ENCODE results near the gene ANKFN1.

The ANKFN1 gene

GRCh38 chr17:56291226-56291805 is 138.0 kb downstream of the ANKFN1 start:
- DNase-seq: no peak

- DNase-seq: no peak
Observed at GRCh38 chr17:56292010-56292409, 138.7 kb downstream of the ANKFN1 start.

GRCh38 chr17:56292578-56292977 is 139.3 kb downstream of the ANKFN1 start:
- DNase-seq: no peak

GRCh38 chr17:56297184-56297583 is 143.9 kb downstream of the ANKFN1 start:
- no peak for DNase-seq

- DNase-seq: no peak
Observed at GRCh38 chr17:56298846-56299245, 145.6 kb downstream of the ANKFN1 start.

- DNase-seq: no peak
Observed at GRCh38 chr17:56300144-56300543, 146.9 kb downstream of the ANKFN1 start.

- no peak for DNase-seq
Observed at GRCh38 chr17:56305007-56305406, 151.7 kb downstream of the ANKFN1 start.

DNA sequence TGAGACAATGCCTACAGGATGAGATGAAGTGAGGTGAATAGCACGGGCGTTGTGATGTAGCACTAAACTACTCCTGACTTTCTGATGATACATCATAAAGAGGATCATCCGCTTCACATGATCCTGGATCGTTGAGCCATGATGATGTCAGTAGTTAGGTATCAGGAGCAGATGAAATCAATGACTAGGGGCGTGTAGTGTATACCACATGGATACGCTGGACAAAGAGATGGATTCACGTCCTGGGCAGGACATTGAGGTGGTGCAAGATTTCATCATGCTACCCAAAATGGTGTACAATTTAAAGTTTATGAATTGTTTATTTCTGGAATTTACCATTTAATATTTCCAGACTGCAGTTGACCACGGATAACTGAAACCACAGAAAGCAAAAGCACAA is 156.6 kb downstream of the ANKFN1 start:
- no peak for DNase-seq

- DNase-seq: no peak
Observed at GRCh38 chr17:56310782-56311181, 157.5 kb downstream of the ANKFN1 start.

GRCh38 chr17:56313201-56313600 is 159.9 kb downstream of the ANKFN1 start:
- no peak for DNase-seq

DNA sequence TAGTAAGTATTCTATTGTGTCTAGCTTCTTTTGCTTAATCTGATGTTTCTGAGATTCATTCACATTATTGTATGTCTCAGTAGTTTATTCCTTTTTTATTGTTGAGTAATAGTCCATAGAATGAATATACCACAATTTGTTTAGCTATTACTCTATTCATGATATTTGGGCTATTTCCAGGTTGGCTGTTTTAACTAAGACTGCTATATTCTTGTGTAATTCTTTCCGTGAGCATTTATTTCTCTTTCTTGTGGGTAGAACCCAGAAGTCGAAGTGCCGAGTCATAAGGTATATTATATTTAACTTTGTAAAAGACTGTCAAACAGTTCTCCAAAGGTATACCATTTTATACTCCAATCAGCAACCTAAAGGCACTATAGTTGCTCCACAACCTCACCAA is 160.8 kb downstream of the ANKFN1 start:
- no peak for DNase-seq

- DNase-seq: no peak
Observed at GRCh38 chr17:56314984-56315602, 161.8 kb downstream of the ANKFN1 start.

DNA sequence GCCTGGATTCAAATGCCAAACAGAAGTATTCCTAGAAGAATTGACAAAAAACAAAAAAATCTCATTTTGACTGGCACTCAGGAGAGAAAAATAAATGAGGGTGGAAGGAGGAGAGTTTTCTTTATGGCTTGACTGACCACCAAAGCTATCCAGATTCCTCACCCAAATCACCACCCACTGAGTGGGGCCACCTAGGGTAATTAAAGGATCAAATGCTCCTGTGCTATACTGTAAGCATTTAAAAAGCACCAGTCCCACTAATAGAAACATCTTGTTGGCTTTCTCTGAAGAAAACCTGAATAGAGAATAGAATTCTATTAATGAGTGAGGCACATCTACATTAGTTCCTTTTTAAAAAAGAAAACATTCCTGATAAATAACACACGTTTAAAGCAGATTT is 163.3 kb downstream of the ANKFN1 start:
- no peak for DNase-seq

GRCh38 chr17:56317351-56318208 is 164.3 kb downstream of the ANKFN1 start:
- no peak for DNase-seq

DNA sequence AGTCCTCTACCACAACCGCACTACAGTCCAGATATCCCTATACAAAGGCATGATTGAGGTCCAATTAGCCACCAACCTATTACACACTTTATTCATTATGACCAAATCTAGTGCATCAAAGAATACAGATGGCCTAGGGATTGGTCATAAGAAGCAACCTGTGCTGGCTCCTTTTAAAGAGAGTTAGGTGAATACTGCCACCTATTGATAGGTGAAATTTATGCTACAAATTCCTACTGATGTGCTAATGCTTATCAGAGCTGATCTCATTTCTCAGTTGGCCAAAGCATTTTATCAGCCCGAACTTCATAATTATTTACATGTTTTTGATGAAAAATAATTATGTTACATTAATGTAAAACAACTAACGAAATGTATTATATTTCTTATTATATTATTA is 166.3 kb downstream of the ANKFN1 start:
- DNase-seq: peak; percentile 45

GRCh38 chr17:56320443-56320842 is 167.2 kb downstream of the ANKFN1 start:
- no peak for DNase-seq

DNA sequence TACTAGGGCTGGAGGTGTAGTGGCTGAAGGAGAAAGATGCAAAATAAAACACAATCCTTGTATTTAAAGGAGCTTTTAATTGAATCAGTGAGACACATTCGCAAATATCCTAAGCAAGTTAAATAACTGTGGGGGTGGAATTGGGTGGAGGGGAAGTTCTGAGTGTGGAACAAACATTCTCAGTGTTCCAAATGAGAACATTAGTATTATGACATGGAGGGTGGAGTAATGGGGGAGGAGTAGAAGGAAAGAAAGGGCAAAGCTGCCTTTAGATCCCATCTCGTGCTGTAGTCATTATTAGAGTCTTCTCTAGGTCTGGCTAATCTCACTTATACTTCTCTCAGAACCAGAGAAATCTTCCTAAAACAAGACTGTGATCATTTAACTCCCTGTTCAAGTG is 169.7 kb downstream of the ANKFN1 start:
- no peak for DNase-seq

DNA sequence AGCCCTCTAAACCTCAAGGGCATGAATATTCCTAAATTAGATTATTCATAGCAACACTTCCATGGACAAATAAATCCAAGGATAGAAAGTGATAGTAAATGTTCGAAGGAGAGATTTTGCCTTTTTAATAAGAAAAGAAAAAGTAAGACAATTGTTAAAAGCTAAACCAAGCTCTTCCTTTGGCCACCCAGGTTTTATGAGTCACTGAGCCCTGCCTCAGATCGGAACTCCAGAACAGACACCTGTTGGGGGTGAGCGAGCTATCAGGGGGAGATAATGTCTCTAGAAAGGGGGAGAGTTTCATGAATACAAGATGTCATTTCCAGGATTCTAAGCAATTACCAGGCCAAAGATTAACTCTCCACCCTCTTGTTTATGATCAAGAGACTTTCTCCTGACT is 171.4 kb downstream of the ANKFN1 start:
- no peak for DNase-seq

DNA sequence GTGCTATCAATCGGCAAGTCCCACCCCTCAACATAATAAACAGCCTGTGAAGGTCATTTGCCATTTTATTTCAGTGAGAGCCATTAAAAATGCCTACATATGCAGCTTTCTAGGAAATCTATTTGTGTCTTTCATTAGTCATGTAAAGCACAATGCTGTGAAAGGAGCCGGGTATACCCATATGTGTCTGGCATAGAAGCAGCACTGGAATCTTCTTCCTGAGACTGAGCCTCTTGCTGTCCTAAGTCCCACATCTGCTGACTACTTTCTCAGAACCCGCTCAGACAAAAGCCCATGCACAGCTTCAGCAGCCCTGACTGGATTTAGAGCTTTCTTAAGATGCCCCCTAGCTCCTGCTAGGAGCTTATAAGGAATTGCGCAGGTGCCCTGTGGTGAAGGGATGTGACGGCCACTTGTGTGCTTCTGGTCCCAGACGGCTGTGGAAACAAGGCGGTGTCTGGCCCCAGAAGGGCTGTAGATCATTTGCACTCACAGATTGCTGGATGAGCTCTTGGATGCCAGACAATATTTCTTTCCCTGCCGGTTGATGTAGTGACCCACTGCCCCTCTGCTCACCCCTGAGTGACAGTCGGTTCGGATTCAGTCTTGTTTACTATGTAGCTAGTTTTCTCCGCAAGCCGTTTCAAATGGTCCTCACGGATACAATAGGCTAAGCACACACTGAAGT is 172.2 kb downstream of the ANKFN1 start:
- no peak for DNase-seq

DNA sequence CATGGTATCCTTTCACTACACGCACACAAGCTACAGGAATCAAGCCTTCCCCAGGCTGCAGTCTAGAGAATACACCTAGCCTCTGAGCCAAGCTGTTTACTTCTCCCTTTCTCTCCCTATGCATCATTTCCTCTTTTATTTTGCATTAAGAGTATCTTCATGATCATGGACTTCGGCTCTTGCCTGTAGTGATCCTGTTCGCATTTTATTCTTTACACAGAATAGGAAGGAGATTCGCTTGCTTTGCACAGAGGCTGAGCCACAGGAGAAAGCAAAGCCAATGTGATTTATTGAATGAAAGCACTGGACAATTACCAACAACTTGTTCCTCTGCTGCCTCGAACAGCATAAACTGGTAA is 172.7 kb downstream of the ANKFN1 start:
- DNase-seq: no peak

DNA sequence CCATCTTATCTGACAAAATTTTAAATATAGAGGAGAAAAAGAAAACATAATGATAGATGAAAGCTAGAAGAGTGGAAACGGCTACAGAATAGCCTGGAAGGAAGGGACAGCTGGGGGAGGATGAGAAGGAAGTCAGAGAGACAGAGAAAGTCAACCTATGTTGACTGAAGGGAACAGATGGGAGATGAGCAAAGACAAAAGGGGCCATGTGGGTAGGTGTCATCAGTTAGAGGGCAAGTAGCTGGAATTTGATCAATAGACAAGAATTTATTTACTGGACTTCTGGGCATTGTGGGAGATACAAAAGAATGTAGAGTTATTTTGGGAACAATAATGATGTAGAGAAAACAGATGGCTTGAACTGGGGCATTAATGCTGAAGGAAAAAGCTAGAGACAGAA is 194.4 kb downstream of the ANKFN1 start:
- no peak for DNase-seq

DNA sequence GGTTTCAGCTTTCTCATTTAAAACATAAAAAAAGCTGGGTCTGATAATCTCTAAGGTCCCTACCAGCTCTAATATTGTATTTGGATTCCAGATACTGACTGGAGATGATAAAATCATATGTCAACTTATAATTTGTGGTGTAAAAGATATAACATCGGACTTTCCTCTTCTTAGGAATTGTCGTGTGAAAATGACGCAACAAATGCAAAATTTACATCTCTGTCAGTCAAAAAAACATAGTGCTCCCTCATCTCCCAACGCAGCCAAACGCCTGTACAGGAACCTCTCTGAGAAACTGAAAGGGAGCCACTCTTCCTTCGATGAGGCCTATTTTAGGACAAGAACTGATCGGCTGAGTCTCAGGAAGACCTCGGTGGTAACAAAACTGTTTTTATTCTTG is 197.3 kb downstream of the ANKFN1 start:
- no peak for DNase-seq

DNA sequence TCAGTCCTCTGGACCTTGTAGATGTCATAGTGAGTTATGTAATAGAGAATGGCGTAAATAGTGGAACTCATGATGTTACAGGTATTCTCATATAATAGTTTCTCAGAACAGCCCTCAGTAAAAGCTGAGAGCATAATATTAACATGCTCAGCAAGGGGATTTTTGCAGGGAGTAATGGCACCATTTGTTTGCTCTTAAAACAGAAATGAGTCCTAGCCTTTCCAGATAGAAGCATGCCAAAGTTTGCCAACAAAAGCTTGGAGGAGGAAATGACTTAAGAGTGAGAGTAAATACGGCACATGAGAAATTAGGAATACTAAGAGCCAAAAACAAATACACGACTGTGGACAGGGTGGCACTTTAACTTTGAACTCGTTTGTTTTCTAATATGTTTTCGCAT is 198.4 kb downstream of the ANKFN1 start:
- no peak for DNase-seq

DNA sequence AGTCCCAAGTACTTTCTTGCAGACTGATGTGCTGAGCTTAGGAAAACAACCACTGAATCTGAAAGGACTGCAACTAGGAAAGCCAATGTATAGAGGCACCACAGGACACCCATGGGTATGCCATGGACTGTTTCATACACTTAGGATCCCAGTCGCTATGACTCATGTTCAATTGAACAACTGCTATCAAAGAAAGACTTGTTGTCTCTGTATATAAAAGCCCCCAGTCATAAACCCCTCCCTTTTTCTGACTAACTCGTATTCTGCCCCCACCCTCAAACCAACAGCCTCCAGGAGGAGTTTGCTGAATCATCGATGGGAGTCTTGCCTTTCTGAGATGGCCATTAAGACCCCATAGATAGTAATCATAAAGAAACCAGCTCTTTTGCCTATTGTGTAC is 205.4 kb downstream of the ANKFN1 start:
- DNase-seq: no peak

Data from RPMI8226 (cell line).